RPMI7951 (cell line): Measurements from ENCODE around the gene FGF5. TPM values are rescaled to one million over a fixed set of nuclear protein-coding genes. Genes with fewer than 3 reads are reported as not detected.
"Not testable (repeated sequence)": the region's sequence is repeated elsewhere in the genome, so short reads cannot be mapped to it uniquely, and the experiment has no call there.

Experiments
- DNase-seq: peaks from one replicate; pipeline ENCODE4 v3.0.0-alpha.2; 2012; ENCODE audit warnings: low read depth
- total RNA-seq: library from RNA; depleted of rRNA; stranded (reverse); fragments of >200 nt; shearing (Covaris generic); gene quantifications from 2 replicates; pipeline ENCODE4 v1.2.3, GENCODE V29; 2014; rRNA removed

The FGF5 gene
- 3.1 and 5.4 TPM in 2 replicates for total RNA-seq

DNA sequence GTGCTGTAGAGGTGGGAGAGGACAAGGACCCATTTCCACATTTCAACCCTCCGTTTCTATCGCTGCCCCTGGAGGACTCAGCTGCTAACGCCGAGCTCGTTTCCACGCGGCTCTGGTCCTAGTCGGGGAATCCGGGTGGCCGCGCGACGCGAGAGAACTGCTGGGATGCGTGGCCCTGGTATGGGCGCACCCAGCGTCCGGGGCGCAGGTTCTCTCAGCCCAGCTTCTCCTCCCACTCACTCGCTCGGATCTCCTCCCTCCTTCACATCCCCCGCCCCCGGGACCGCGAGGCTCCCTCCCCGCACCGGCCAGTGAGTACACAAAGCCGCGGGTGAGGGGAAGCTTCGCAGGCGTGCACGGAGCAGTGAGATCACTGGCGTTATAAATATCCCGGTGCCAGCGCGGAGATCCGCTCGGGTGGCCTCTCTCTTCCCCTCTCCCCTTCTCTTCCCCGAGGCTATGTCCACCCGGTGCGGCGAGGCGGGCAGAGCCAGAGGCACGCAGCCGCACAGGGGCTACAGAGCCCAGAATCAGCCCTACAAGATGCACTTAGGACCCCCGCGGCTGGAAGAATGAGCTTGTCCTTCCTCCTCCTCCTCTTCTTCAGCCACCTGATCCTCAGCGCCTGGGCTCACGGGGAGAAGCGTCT is at the start of gene FGF5:
FGF5 (plus strand) TSS at position 412 of the 649 bp plus-strand sequence; CDS start at position 573, 161 bp downstream.
- DNase-seq, result peak; percentile 92

DNA sequence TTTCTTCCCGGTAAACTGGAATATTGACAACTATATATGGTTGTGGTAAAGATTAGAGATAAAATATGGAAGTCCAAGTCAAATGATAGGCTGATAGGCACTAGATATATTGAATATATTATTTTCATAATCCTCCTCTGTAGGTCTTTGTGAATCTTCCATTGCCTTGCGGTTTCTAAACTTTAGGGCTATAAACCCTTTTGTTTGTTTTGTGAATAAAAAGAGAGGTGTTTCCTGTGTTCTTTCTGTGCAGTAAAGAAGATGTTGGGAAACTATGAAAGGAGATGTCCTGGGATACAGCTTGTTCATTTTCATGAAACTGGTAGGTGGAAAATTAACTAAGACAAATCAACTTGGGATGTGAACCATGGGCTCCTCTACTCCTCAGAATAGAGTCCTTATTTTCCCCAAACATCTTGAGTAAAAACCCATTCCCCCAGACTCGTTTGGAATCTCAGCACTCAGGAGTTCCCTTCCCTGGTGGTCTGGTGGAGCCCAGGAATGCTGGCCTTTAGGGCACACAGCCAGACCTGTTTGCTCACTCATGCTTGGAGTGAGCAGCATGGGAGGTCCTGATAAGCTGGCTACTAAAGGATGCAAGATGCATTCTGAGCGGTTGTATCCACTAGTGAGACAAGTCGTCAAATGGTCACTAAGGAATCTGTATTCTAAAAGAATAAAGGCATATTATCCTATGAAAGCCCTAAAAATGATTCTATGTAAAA is 47.0 kb upstream of the FGF5 start:
- no peak for DNase-seq

DNA sequence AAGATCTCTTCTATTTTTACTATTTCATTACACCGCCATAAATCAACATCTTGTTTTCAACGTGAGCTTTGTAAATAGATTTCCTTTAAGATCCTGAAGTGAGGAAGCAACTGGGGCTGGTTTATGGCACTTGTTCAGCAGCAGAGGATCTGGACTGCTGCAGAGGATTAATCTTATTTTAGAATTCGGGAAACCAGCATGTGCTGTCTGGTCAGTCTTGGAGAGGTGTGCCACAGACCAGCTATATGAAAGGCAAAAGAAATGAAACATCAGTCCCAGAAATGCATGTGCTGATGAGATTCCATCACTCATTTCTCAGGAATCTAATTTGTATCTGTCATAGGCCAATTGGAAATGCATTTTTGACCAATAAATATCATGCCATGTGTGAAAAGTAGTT is 45.8 kb upstream of the FGF5 start:
- no peak for DNase-seq

- no peak for DNase-seq
Measured at GRCh38 chr4:80221161-80221560, 45.3 kb upstream of the FGF5 start.

GRCh38 chr4:80225595-80225994 is 40.9 kb upstream of the FGF5 start:
- no peak for DNase-seq

GRCh38 chr4:80226094-80226493 is 40.4 kb upstream of the FGF5 start:
- DNase-seq, result no peak

GRCh38 chr4:80228460-80228859 is 38.0 kb upstream of the FGF5 start:
- DNase-seq, result no peak

GRCh38 chr4:80229128-80229527 is 37.3 kb upstream of the FGF5 start:
- DNase-seq, result no peak

DNA sequence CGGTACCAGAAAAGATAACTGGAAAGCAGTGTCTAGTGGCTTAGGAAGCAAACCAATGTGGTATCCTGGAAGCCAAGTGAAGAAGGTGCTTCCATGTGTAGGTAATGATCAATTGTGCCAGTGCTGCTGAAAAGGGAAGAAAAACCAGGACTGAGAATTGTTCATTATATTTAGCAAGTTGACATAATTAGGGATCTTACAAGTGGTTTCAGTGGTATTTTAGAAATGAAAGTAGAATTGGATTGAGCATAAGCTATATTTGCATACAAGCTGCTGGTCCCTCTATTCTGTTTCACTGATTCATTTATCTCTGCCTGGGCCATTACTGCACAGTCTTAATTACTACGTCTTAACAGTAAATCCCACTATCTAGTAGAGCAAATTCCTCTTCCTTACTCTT is 36.9 kb upstream of the FGF5 start:
- no peak for DNase-seq

DNA sequence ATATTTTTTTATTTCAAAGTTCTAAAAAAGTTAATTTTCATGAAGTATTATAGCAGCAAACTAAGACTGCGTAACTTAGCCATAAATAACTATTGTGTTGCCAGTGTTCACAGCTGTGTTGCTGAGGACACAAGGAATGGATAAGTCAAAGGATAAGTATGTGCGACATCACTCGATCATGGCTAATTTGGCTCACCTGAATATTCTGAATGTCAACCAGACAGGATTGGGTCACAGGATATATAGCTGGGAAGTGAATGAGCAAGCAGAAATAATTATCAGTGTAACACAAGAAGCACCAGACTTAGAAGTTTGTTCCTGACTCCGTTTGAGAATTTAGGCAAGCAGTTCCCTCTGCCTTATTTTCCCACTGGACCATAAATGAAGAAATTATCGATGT is 35.3 kb upstream of the FGF5 start:
- no peak for DNase-seq

DNA sequence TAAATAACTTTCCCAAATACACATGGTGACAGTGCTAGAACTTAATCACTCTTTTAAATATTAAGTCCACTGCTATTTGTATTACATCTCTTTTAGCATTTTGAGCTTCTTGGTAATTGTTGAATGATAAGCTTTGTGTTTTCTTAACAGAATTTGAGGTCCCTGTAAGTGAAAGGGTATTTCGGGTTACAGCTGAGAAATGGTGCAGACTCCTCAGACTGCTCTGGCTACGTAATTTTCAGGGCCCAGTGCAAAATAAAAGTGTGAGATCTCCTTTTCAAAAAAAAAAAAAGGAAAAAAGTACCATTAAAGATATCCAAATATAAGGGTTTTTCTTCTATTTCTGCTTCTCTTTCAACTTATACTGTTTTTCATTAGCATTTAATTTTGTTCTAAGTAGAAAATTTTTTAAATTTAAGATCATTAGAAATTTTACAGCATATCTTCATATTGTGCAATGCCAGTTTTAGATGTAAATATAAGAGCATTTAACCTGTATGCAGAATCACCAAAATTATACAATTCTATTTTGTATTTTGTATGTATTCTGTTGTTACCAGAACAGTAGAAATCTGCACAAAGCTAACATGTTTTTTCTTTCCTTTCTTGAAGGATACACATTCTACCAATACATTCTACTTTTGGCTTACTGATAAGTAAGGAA is 33.6 kb upstream of the FGF5 start:
- DNase-seq, result no peak

DNA sequence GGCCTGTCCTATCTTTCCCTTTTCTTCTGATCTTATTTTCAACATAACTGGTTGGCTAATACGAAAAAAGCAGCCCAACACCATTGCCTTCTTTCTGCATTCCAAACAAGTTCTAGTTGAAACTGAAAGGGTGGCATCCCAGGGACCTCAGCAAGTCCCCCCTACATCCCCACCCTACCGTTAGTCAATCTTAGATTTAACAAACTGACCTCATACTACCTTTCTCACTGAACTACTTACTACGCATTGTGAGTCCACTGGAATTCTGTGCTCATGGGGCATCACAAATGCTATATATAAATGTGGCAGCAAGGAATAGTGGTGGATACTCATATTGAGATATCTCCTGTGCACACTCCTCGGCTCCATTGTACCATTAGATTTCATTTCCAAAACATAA is 33.1 kb upstream of the FGF5 start:
- DNase-seq, result peak; percentile 39

DNA sequence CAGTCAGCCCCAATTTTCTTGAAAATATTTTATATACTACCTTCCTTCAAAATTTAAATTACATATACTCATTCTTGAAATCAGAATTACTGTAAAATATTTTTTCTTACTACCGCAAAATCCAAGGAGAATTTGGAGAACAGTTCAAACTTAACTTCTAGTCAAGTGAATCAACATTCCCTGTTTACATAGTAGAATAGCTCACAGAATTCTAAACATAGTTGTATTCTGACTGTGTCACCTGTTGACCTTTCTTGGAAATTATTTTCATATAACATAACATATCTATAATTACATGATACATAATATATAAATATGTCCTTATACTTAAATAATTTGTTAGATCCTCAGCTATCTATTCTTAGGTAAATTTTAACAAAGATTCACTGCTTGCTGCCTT is 31.0 kb upstream of the FGF5 start:
- no peak for DNase-seq

GRCh38 chr4:80237992-80238391 is 28.5 kb upstream of the FGF5 start:
- DNase-seq, result peak; percentile 85

GRCh38 chr4:80239480-80240150 is 26.8 kb upstream of the FGF5 start:
- DNase-seq, result peak; percentile 38

DNA sequence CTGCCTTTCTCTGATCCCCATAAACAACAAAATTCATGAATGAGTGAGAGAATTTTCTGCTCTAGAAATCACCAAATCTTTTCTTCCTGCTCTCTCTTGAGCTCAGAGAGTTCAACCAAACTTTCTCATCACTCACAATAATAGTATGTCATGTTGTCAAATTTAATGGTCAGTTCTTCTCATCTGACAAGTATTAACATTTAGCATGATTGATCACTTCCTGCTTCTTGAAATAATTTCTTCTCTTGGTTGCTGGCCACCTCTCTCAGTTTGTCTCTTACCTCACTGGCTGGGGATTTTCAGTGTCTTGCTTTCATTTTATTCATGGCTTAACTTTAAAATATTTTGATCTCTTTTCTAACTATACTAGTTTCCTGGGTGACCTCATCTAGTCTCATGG is 25.5 kb upstream of the FGF5 start:
- DNase-seq, result no peak

DNA sequence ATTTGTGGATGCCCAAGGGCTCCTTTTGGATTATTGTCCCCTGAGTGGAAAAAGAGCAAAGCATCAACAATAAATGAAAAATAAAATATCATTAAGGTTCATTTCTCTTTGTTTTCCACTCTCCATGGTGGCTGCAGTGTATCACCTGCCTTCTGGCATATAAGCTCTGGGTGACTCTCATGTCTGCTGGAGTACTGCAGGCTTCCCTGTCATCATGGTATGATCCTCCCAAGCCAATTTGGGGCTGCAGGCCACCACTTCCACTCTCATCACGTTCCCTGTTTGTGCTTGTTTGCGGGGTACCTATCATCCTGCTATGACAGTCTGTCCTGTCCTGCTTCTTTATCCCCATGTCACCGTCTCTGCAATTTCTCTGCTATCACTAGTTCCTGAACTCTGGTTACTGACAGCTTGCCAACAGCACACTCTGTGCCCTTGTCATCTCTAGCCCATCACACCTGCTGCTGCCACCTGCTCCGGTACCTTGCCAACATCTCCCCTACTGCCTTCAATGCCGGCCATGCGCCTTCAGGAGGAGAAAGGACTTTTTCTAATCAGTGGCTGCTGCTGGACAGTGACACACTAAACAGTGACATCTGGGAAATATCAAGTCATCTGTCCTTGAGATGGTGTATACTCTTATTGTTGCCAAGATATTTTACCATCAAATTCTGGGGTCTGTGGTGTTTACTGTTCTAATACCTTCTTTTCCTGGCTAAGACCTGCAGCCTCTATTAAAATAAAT is 23.0 kb upstream of the FGF5 start:
- no peak for DNase-seq

DNA sequence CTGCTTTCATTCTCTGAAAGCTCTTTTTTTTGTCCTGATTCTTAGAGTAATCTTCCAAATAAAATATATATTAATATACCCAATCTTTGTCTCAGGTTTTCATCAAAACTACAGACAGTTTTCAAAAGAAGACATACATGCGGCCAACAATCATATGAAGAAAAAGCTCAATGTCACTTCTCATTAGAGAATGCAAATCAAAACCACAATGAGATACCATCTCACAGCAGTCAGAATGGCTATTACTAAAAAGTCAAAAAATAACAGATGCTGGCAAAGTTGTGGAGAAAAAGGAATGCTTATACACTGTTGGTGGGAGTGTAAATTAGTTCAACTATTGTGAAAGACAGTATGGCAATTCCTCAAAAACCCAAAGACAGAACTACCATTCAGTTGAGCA is 19.0 kb upstream of the FGF5 start:
- DNase-seq, result not testable (repeated sequence)

GRCh38 chr4:80249144-80249543 is 17.3 kb upstream of the FGF5 start:
- DNase-seq, result no peak

- DNase-seq, result no peak
Measured at GRCh38 chr4:80252427-80252826, 14.0 kb upstream of the FGF5 start.

GRCh38 chr4:80252953-80253352 is 13.5 kb upstream of the FGF5 start:
- no peak for DNase-seq

DNA sequence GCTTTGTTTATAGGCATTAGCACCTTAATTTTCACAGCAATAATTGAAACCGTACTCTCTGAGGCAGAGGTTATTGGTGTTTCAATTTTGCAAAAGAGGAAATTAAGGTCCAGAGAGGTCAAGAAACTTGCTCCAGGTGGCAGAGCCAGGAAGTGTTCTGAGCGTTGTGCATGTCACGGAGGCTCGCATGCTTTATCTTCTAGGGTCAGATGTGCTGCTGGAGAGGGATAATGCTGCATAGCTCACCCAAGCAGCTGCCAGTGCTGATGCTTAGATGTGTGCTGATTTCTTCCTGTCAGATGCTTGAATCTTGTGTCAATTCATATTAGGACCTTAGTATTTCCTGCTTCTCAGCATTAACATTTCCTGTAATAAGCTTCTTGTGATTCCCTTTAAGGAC is 13.0 kb upstream of the FGF5 start:
- DNase-seq, result no peak
